ENCODE results near the gene CYP11A1. TPM values are rescaled to one million over a fixed set of nuclear protein-coding genes. Genes with fewer than 3 reads are reported as not detected.

Gene CYP11A1
- polyA plus RNA-seq, 2 donors = 2.3 to 5.7 TPM

DNA sequence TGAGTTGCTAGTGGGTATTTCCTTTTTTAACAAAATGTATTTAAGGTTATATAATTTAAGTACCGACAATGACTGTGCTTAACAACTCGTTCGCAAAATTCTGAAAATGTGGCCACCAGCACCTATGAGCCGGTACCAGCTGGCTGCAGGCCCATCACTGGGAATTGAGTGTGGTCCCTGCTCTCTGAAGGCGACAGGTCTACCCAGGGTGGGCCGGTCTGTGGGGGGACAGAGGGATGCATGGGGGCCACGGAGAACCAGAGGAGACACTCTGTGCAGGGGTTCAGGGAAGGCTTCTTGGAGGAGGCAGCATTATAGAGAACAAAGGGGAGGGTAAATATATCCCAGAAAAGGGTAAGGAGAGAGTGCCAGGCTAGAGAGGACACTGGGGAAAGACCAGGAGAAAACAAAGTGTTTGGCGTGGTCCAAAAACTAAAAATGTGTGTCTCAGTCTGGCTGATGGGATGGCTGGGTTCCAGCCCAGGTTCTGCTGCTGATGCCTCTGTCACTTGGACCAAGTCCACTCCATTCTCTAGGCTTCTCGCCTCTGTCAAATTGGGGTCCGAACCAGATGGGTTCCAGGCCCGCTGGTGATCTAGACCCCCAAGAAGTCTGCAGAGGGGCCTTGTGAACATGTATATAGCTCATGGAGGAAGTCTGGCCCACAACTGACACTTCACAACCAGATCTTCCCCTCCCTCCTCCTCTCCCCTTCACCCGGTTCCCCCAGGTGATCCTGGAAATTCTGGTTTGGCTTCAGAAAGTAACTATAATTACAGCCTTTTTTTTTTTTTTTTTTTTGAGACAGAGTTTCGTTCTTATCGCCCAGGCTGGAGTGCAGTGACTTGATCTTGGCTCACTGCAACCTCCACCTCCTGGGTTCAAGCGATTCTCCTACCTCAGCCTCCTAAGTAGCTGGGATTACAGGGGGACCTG, 10.7 kb upstream of the CYP11A1 start:
- Histone ChIP-seq H3K9me3 (ENCODE audit: control insufficient read depth in 2 of 2, insufficient read depth in 1 of 2, low read depth in 1 of 2, low read length in 1 of 2) (no peaks in the 10 kb centered on the region), H3K27ac (ENCODE audit: low read depth in 2 of 2, low read length in 1 of 2) (no peak overlapping the region), H3K4me3 (ENCODE audit: low read depth in 1 of 2, low read length in 2 of 2) (no peak overlapping the region), H3K27me3 (ENCODE audit: control insufficient read depth in 1 of 2, insufficient read depth in 2 of 2, low read length in 2 of 2) (no peaks in the 10 kb centered on the region), H3K4me1 (ENCODE audit: control insufficient read depth in 2 of 2, insufficient read depth in 2 of 2, low read length in 1 of 2) (peaks cover 0 to 5% of the 10 kb centered on the region in 2 donors), H3K36me3 (ENCODE audit: control insufficient read depth in 2 of 2, insufficient read depth in 2 of 2, low read length in 1 of 2) (no peaks in the 10 kb centered on the region)
- WGBS, 2 donors = 70 to 76% methylated on average over 15 of the region's 15 CpGs

DNA sequence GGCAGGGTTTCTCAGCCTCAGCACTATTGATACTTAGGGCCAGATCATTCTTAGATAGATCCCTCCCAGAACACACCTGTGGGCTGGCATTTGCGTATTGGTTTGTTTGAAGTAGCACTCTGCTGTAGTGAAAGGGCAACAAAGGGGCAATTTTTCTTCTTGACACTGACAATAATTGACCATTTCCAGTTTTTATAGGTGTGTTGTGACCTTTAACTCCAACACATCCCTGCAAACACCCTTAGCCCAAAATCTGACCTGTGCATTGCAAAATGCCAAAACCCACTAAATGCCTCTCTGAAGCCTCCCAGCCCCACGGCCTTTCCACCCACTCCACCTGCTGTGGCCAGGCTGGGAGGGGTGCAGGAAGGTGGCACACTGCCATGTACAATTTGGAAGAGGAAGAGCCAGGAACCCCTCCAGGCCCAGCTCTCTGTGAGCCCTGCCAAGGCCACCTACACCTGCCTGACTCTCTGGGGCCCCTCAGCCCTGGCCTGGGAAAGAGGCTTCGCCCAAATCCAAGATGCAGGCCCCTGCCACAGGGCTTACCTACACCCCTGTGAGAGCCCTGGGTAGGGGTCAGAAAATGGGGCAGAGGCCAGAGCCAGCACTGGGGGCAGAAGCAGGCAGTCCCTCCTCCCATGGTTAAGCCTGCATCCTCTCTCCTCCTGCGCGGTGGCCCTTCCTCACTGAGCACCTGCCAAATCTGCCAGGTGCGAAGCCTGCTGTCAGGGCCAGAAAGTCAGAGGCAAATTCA, 9.6 kb upstream of the CYP11A1 start:
- Histone ChIP-seq H3K27ac (ENCODE audit: low read depth in 2 of 2, low read length in 1 of 2) (no peak overlapping the region), H3K36me3 (ENCODE audit: control insufficient read depth in 2 of 2, insufficient read depth in 2 of 2, low read length in 1 of 2) (no peaks in the 10 kb centered on the region), H3K9me3 (ENCODE audit: control insufficient read depth in 2 of 2, insufficient read depth in 1 of 2, low read depth in 1 of 2, low read length in 1 of 2) (no peaks in the 10 kb centered on the region), H3K27me3 (ENCODE audit: control insufficient read depth in 1 of 2, insufficient read depth in 2 of 2, low read length in 2 of 2) (no peaks in the 10 kb centered on the region), H3K4me1 (ENCODE audit: control insufficient read depth in 2 of 2, insufficient read depth in 2 of 2, low read length in 1 of 2) (peaks cover 0 to 5% of the 10 kb centered on the region in 2 donors), H3K4me3 (ENCODE audit: low read depth in 1 of 2, low read length in 2 of 2) (no peak overlapping the region)
- 74 to 75% methylated on average over 6 of the region's 6 CpGs for WGBS, 2 donors

DNA sequence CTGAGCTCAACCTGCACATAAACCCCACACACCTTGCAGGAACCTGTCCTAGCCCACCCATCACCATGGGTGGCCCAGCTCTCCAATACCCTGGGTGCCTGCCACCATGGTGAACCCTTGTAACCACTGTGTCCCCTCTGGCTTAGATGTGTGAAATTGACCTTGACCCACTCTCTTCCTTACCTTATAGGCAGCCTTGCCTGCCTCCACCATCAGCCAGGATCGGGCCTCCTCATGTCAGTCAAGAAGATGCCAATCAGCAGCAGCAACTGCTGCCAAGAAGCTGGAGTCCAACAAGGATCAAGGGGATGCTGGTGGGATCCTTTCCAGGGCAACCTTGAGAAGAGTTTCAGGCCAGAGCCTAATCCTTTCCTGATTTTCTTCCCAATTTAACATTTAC, 8.8 kb upstream of the CYP11A1 start:
- Histone ChIP-seq H3K9me3 (ENCODE audit: control insufficient read depth in 2 of 2, insufficient read depth in 1 of 2, low read depth in 1 of 2, low read length in 1 of 2) (no peaks in the 10 kb centered on the region), H3K27ac (ENCODE audit: low read depth in 2 of 2, low read length in 1 of 2) (no peak overlapping the region), H3K4me3 (ENCODE audit: low read depth in 1 of 2, low read length in 2 of 2) (no peak overlapping the region), H3K27me3 (ENCODE audit: control insufficient read depth in 1 of 2, insufficient read depth in 2 of 2, low read length in 2 of 2) (no peaks in the 10 kb centered on the region), H3K36me3 (ENCODE audit: control insufficient read depth in 2 of 2, insufficient read depth in 2 of 2, low read length in 1 of 2) (no peaks in the 10 kb centered on the region), H3K4me1 (ENCODE audit: control insufficient read depth in 2 of 2, insufficient read depth in 2 of 2, low read length in 1 of 2) (peaks cover 0 to 5% of the 10 kb centered on the region in 2 donors)
- 71 to 76% methylated on average over 1 of the region's 1 CpG for WGBS, 2 donors

DNA sequence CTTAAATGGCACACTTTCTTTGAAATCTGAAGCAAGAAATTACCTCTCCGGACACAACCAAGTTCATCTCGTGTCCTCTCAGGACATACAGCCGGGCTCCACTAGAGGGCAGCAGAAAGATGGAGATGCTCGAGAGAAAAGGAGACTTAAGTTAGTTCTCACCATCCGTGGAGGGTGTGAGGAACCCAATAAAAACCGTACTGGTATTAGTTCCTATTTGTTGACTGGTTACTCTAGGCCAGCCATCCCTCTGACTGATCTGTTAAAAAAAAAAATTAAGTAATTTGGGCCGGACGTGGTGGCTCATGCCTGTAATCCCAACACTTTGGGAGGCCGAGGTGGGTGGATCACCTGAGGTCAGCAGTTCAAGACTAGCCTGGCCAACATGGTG, 7.9 kb upstream of the CYP11A1 start:
- Histone ChIP-seq H3K27me3 (ENCODE audit: control insufficient read depth in 1 of 2, insufficient read depth in 2 of 2, low read length in 2 of 2) (no peaks in the 10 kb centered on the region), H3K4me3 (ENCODE audit: low read depth in 1 of 2, low read length in 2 of 2) (no peak overlapping the region), H3K4me1 (ENCODE audit: control insufficient read depth in 2 of 2, insufficient read depth in 2 of 2, low read length in 1 of 2) (peaks cover 0 to 5% of the 10 kb centered on the region in 2 donors), H3K9me3 (ENCODE audit: control insufficient read depth in 2 of 2, insufficient read depth in 1 of 2, low read depth in 1 of 2, low read length in 1 of 2) (no peaks in the 10 kb centered on the region), H3K36me3 (ENCODE audit: control insufficient read depth in 2 of 2, insufficient read depth in 2 of 2, low read length in 1 of 2) (no peaks in the 10 kb centered on the region), H3K27ac (ENCODE audit: low read depth in 2 of 2, low read length in 1 of 2) (no peak overlapping the region)
- WGBS, 2 donors = 13 to 16% methylated on average over 9 of the region's 9 CpGs

DNA sequence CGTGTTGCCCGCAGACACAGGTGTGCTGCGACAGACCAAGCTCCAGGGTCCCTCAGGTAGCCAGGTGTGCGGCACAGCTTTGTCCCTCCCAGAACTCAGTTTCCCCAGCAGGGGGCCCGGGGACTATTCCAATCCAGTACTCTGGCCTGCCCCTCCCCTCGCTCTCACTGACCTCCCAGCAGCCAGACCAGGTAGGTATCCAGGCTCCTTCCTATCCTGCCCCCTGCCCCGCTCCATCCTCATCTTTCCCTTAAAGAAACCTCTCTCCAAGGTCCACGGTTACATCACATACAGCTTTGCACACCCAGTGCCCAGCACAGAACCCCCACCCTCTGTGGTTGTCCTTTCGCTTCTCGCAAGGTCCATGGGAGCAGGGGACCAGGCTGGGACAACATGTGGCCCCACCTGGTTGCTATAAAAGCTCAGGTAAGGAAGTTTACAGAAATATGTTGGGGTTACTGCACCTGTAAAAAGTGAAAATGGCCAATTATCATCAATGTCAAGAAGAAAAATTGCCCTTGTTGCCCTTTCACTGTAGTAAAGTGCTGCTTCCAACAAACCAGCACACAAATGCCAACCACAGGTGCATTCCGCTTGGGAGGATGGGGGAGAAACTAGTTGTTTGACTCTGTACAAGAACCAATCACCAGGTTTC, 7.3 kb upstream of the CYP11A1 start:
- Histone ChIP-seq H3K27ac (ENCODE audit: low read depth in 2 of 2, low read length in 1 of 2) (no peak overlapping the region), H3K4me1 (ENCODE audit: control insufficient read depth in 2 of 2, insufficient read depth in 2 of 2, low read length in 1 of 2) (peaks cover 0 to 5% of the 10 kb centered on the region in 2 donors), H3K9me3 (ENCODE audit: control insufficient read depth in 2 of 2, insufficient read depth in 1 of 2, low read depth in 1 of 2, low read length in 1 of 2) (no peaks in the 10 kb centered on the region), H3K36me3 (ENCODE audit: control insufficient read depth in 2 of 2, insufficient read depth in 2 of 2, low read length in 1 of 2) (no peaks in the 10 kb centered on the region), H3K4me3 (ENCODE audit: low read depth in 1 of 2, low read length in 2 of 2) (no peak overlapping the region), H3K27me3 (ENCODE audit: control insufficient read depth in 1 of 2, insufficient read depth in 2 of 2, low read length in 2 of 2) (no peaks in the 10 kb centered on the region)
- 22% methylated on average over 11 of the region's 11 CpGs for WGBS, 2 donors

GRCh38 chr15:74373731-74374647, 6.5 kb upstream of the CYP11A1 start:
- Histone ChIP-seq H3K9me3 (ENCODE audit: control insufficient read depth in 2 of 2, insufficient read depth in 1 of 2, low read depth in 1 of 2, low read length in 1 of 2) (no peaks in the 10 kb centered on the region), H3K4me1 (ENCODE audit: control insufficient read depth in 2 of 2, insufficient read depth in 2 of 2, low read length in 1 of 2) (peaks cover 0 to 5% of the 10 kb centered on the region in 2 donors), H3K27me3 (ENCODE audit: control insufficient read depth in 1 of 2, insufficient read depth in 2 of 2, low read length in 2 of 2) (no peaks in the 10 kb centered on the region), H3K4me3 (ENCODE audit: low read depth in 1 of 2, low read length in 2 of 2) (peak overlapping the region; percentile 31 to 50), H3K36me3 (ENCODE audit: control insufficient read depth in 2 of 2, insufficient read depth in 2 of 2, low read length in 1 of 2) (no peaks in the 10 kb centered on the region), H3K27ac (ENCODE audit: low read depth in 2 of 2, low read length in 1 of 2) (no peak overlapping the region)
- WGBS, 2 donors = 0 to 1% methylated on average over 62 of the region's 62 CpGs

GRCh38 chr15:74373056-74373650, 5.7 kb upstream of the CYP11A1 start:
- Histone ChIP-seq H3K4me3 (ENCODE audit: low read depth in 1 of 2, low read length in 2 of 2) (no peak overlapping the region), H3K27me3 (ENCODE audit: control insufficient read depth in 1 of 2, insufficient read depth in 2 of 2, low read length in 2 of 2) (no peaks in the 10 kb centered on the region), H3K4me1 (ENCODE audit: control insufficient read depth in 2 of 2, insufficient read depth in 2 of 2, low read length in 1 of 2) (peaks cover 0 to 5% of the 10 kb centered on the region in 2 donors), H3K27ac (ENCODE audit: low read depth in 2 of 2, low read length in 1 of 2) (no peak overlapping the region), H3K36me3 (ENCODE audit: control insufficient read depth in 2 of 2, insufficient read depth in 2 of 2, low read length in 1 of 2) (no peaks in the 10 kb centered on the region), H3K9me3 (ENCODE audit: control insufficient read depth in 2 of 2, insufficient read depth in 1 of 2, low read depth in 1 of 2, low read length in 1 of 2) (no peaks in the 10 kb centered on the region)
- 49 to 57% methylated on average over 13 of the region's 13 CpGs for WGBS, 2 donors

- Histone ChIP-seq H3K4me1 (ENCODE audit: control insufficient read depth in 2 of 2, insufficient read depth in 2 of 2, low read length in 1 of 2) (peaks cover 4 to 5% of the 10 kb centered on the region in 2 donors), H3K9me3 (ENCODE audit: control insufficient read depth in 2 of 2, insufficient read depth in 1 of 2, low read depth in 1 of 2, low read length in 1 of 2) (no peaks in the 10 kb centered on the region), H3K36me3 (ENCODE audit: control insufficient read depth in 2 of 2, insufficient read depth in 2 of 2, low read length in 1 of 2) (no peaks in the 10 kb centered on the region), H3K4me3 (ENCODE audit: low read depth in 1 of 2, low read length in 2 of 2) (no peak overlapping the region), H3K27me3 (ENCODE audit: control insufficient read depth in 1 of 2, insufficient read depth in 2 of 2, low read length in 2 of 2) (no peaks in the 10 kb centered on the region), H3K27ac (ENCODE audit: low read depth in 2 of 2, low read length in 1 of 2) (no peak overlapping the region)
- 81 to 85% methylated on average over 5 of the region's 5 CpGs for WGBS, 2 donors
Observed at GRCh38 chr15:74370471-74370870, 3.0 kb upstream of the CYP11A1 start.

All from esophagus (tissue), 2 donors.